Activated naive CD4-positive, alpha-beta T cell treated with Interleukin-2 at 50 U/mL for 16 hours (primary cell): Measurements from ENCODE around the gene MDM1.

Experiments used
- DNase-seq: peaks from one replicate; pipeline ENCODE4 v3.0.0-alpha.2; 2020

Gene MDM1, protein sequence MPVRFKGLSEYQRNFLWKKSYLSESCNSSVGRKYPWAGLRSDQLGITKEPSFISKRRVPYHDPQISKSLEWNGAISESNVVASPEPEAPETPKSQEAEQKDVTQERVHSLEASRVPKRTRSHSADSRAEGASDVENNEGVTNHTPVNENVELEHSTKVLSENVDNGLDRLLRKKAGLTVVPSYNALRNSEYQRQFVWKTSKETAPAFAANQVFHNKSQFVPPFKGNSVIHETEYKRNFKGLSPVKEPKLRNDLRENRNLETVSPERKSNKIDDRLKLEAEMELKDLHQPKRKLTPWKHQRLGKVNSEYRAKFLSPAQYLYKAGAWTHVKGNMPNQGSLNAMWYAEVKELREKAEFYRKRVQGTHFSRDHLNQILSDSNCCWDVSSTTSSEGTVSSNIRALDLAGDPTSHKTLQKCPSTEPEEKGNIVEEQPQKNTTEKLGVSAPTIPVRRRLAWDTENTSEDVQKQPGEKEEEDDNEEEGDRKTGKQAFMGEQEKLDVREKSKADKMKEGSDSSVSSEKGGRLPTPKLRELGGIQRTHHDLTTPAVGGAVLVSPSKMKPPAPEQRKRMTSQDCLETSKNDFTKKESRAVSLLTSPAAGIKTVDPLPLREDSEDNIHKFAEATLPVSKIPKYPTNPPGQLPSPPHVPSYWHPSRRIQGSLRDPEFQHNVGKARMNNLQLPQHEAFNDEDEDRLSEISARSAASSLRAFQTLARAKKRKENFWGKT

DNA sequence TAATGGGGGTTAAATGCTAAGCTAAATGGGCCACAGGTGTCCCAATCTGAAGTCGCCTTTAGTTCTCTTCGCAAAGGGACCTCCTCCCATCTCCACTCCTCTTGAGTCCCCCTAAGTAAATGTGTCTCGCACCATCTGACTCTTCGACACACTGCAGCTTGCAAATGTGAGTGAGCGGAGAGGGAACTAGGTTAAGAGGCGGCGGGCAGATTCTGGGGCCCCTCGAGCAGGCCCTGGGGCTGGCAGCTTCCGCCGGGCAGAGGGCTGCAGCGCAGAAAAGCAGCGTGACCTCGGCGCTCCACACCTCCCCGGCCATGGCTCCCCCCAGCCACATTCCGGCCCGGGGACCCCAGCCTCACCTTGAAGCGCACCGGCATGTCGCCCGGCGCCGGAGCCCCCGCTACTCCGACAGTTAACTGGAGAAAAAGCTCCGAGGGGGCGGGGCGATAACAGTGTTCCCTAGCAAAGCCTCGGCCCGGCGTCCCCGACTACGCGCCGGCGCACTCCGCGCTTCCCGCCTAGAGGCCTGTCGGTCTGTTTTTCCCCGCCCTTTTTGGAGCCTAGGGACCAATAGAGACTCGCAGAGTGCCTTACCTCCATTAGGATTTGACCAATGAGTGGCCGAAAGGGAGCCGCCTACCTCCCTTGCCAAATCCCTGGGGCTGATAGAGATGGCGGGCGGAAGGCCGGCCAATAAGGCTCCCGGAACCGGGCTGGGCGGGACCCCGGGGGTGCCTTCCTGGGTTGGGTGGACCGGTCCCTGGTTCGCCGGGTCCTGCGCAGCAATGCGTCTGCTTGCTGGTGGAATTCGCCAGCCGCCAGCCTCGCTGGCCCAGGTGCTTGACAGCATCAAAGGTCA is at the start of gene MDM1:
TSS of gene MDM1 (minus strand) at position 494 of the 859 bp plus-strand sequence. CDS start at position 377, 117 bp downstream.
- peak; percentile 97 for DNase-seq

DNA sequence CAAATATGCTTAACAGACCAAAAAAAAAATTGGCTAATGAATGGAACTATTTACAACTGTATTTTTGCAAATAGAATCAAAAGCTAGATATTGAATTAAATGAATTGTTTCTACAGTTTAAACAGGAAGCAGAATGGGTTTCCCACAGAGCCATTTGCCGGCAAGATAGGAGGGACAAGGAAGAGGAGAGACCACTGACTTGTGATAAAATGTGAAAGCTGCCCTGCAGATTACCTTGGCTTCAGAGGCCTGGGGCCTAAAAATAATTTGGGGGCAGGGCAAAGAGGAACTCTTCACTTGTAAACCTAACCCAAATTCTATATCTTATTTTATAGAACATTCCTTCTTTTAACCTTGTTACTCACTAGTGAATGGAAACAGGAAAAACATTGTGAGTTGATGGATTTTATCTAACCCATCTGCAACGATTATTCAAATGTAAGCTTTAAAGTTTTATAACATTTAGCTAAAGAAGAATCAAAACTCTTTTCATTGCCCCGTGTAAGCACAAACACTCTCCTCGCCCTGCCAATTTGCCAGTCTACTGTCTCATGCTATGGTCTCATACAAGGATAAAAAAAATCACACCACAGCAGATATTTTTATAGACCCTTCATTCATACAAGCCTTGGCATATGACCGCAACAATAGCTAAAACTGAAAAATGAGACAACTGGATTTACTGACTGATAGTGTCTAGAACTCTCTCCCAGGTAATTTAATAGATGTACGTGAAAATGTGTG is 49.5 kb upstream of the MDM1 start:
- DNase-seq = no peak

DNA sequence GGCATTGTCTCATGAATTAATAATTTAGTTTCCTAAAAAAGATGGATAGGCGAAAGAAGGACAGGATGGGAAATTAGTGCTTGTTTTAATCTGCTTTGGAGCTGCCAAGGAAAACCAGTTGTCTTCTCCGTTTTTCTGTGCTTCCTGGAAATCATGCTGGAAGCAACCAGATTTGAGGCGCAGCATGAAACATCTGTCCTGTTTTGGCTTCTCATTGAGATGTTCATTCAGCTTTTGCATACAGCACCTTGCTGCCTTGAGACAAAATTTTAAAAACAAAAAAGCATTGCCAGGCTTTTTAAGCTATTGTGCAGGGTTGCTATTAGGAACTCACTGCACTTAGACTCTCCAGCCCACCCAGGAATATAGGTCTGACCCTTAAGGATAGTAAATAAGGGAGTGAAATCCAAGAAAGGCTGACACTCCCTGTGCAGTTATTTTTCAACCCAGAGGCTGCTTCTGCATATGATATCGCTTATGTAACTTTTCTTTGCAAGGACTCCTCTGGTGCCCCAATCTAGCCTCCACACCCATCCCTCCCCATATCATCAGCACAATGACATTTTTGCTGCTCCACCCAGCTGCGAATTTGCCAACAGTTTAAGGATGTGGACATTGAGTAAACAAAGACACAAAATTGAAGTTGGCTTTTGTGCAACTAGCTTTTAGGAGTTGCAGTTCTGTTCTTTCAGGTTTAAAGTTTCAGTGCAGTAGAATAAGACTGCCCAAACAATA is 46.9 kb upstream of the MDM1 start:
- no peak for DNase-seq

DNA sequence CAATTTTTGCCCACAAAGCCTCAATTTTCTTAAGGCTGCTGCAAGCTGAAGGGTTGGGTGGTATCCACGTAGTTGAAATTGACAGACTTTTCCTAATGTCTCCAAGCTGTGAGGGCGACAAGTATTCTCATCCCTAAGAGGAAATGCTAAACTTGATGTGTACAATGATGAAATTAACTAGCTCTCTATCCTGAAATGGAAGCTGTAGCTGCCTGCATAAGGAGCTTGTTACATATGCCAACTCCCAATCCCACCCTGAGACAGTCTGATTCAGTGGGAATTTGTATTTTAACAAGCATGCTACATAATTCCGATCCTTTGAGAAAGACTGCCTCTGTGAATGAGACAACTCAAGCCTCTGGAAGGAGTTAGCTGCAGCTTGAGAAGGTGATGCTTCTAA is 45.7 kb upstream of the MDM1 start:
- no peak for DNase-seq

DNA sequence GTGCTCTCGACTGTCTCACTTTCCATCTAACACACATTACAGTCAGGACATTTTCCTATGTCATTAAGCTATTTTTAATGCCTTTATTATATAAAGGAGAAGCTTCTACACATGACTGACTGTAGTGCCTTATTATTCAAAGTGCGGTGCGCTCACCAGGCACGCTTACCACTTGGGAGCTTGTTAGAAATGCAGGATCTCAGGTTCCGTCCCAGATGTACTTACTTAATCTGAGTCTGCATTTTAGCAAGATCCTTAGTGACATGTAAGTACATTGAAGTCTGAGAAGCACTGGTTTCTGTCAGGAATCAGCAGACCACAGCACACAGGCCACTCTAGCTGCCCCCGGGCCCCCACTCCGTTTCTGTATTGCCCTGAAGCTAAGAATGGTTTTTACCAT is 44.7 kb upstream of the MDM1 start:
- DNase-seq = no peak

DNA sequence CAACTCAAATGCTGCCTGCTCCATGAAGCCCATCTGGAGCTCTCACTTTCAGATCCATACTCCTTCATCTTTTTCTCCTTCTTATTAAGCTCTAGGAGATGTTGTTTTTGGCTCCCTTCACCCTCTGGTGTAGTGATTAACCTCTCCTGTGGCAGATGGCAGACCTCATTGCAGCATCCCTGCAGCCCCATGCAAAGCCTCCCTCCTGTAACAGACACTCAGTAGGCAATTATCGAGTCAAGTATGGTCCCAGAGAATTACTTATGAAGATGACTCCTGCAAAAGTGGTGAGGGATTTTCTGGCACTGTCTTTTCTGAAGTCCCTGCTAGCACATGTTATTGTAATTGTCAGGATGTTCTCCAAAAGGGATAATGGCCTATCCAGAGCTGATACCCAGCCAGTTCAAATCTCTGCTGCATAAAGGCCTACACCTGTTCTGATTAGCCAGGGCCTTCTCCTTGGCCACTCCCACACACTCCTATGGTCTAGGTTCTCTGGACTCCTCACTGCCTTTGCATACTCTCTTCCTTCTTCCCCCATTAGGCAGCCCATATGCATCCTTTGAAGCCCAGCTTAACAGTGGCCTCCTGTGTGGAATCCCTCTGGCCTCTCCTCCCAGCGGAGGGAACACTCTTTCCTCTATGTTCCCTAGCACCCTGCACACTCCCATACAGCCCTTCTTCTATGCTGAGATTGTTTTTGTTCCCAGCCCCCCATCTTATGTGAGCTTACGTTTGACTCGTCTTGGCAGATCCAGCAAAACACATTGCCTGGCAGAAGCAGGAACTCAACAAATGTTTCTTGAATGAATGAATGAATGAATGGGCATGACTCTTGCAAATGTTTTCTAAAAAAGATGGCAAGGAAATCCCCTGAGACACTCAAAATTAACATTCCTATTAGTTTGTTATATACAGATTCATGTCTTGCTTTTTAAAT is 43.9 kb upstream of the MDM1 start:
- no peak for DNase-seq

DNA sequence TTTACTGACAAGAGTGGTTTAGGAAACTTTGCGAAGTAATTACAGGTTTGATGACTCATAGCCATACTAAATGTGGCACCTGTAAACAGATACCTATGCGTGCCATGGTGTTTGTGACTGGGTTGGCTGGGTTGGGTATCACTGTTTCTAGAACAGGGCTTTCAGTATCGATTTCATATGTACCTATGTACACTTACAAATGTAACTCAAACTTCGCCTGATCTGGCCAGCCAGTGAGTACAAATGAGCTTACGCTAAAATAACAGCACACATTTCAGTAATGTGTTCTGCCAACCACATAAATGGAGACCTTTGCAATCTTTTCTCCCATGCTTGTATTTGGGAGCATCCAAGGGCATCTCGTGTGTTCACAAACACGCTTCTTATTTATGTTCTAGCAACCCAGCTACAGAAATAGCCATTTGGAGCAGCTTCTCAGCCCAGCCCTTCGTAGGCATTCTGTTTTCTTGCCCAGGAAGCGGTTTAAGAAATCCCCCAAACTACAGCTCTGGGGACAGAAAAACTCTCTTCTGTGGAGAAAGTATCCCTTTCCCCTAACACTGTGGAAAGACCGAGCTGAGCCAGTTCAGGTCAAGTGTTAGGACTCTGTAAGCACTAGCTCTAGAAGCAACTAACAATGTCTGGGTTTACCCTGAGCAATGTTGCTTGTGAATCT is 42.3 kb upstream of the MDM1 start:
- peak; percentile 75 for DNase-seq

DNA sequence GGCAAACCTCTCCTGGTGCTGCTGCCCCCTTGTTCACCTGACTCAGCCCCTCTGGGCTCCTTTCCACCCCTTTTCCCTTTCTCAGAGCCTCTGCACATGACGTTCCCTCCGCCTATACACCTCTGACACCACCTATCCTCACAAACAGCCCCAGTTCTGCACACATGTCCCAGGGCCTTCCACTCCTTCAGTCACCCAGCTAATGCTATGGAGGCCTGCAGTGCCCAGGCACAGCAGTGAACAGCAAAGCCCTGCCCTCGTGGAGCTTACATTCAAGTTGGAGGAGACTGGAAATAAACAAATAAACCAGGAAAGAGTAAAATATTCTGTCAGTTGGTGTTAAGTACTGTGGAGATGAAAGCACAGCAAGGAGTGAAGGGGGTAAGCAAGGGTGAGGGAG is 38.5 kb upstream of the MDM1 start:
- DNase-seq = no peak

DNA sequence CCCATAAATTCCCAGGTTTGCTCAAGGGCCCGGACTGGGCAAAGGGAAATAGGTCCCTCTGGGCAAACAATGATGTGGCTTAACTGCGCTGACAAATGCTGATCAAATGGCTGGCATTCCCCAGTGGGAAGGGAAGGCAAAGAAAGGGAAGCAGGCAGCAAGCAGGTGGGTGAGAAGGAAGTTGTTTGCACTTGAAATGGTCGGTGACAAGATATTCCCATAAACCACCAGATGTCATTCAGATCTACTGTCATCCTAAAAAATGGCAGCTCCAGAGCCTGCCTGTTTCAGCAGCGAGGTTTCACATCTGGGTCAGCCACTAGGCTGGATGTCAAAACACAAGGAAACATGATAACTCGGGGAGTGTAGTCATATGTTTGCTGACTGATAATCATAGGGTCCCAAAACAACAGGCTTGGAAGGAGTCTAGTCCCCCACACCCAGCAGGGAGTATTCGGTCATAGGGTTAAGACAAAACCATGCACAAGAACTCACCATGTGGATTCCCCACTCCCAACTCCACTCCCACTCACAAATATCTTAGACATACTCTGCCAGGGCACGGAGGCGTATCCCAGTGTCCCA is 37.9 kb upstream of the MDM1 start:
- no peak for DNase-seq

DNA sequence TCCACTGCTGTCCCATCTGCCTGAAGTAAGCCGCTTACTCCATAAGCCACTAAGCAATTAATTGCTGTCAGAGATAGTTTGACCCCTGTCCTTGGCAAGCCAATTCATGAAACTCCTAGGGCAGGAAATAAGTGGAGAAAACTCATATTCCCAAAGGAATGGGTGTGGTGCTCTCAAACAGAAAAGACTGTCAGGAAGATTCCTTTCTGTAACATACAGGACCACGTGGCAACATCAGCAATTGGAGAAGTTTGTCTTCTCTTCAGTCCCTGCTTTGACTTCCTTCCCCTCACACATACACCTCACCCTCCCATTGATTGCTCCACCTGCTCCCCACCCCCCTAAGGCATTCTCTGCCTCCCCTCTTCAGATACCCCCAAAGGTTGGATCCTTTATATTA is 36.2 kb upstream of the MDM1 start:
- DNase-seq = no peak

DNA sequence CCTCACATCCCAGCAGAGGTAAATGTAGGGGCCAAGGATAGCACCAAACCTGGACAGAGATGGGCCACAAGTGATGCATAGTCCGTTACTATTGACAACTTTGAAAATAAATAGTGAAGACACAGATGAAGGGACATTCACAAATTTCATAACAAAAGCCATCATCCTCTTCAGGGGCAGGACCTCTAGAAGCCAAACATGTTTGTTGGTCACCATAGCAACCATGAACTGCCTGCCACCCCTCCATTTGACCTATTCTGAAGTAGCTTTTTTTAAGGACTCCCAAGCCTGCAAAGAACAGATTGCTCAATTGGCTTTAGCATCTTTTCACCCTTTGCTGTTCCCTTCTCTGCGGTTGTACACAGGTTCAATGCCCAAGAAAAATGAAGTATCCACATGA is 35.7 kb upstream of the MDM1 start:
- no peak for DNase-seq

DNA sequence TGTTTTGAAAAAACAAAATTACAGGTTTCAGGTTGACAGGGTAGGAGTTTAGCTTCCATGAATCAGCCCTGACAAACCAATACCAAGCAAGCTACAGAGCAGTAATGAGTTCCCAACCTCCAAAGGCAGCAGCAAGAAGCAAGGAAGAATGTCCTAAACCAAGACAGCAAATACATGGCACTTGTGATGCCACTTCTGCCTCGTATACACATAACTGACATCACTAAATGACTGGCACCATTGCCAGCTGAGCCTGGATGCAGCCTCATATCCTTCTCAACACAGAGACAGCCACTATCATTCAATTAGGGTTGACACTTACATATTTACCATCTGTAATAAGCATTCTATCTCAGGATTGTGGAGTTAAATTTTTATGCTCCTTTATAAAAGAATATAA is 35.0 kb upstream of the MDM1 start:
- no peak for DNase-seq

DNA sequence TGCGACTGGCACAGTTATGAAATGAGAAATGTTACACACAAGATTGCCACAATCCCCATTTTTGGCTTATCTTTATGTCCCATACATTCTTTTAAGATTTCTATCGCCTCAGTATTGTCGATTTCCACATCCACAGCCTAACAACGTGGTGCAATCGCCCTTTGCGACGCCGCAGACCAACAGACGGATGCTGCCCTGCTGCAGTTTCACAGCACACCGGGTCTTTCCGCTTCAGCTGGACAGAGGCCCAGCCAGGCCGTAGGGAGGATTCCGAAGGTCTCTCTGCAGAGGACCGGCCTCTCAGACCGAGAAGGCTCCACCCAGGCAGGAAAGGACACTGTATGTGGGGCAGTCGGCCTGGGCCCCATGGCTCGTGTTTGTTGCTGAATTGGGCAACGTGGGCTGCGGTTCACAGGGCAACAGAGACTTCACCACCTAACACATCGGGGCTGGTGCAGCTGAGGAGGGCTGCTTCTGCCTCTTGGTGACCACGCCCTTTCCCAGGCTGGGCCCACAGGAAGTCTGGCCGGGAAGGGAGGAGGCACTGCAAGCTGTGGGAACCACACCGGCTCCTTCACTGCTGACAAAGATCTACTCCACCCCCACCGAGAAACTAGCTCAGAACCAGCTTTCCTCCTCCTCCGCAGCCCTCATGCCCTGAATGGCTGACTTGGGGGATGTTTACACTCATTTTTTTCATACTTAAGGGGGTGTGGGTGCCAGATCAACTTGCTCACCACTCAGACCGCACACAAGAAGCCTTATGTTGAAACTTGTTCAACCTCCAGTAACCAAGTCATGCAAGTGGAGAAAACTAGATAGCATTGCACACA is 32.9 kb upstream of the MDM1 start:
- DNase-seq = peak; percentile 89

DNA sequence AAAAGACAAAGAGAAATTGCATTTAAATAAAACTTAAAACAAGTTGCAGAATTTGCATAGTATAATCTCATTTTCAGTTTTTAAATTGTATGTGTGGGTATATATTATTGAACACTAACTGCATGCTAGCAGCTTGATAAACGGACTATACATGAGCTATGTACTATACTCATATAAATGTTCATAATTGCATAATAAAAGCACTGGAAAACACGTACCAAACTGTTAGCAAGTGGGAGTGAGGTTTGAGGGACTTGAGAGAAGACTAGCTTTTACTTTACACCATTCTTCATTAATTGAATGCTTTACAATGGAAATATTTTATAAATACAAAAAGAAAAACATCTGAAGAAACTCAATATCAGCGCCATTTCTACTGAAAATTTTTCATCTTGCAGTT is 32.2 kb upstream of the MDM1 start:
- DNase-seq = no peak

DNA sequence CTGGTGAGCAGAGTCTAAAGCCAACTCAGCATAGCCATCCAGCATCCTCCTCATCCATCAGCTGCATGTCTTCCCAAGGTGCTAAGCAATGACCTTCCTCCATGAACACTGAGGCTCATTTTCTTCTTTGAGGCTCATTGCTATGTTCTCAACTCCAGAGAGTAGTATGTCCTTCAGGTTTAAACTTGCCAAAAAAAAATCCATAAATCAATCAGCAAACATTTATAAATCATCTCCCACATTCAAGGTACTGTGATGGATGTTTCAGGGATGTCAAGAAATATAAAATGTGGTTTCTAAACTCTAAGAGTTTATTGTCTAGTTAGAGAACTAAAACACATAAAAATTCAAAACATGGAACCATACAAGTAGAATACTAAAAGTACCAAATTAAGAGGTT is 29.8 kb upstream of the MDM1 start:
- no peak for DNase-seq

DNA sequence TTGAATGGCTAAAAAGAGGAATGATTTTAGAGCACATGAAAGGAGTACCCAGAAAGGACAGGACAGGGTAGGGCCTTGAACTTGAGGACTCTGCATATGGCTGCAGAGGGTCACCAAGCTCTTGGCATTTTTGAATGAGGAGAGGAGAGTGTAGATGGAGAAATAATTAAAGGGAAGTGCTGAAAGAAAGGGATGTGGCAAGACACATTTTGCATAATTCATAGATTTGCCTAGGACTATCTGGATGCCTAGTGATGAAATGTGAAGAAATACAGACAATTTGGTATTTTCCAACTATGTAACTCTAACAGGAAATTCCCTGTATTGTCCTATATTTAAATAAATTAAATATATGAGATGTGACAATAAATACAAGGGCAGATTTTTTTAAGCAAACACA is 27.5 kb upstream of the MDM1 start:
- DNase-seq = no peak

DNA sequence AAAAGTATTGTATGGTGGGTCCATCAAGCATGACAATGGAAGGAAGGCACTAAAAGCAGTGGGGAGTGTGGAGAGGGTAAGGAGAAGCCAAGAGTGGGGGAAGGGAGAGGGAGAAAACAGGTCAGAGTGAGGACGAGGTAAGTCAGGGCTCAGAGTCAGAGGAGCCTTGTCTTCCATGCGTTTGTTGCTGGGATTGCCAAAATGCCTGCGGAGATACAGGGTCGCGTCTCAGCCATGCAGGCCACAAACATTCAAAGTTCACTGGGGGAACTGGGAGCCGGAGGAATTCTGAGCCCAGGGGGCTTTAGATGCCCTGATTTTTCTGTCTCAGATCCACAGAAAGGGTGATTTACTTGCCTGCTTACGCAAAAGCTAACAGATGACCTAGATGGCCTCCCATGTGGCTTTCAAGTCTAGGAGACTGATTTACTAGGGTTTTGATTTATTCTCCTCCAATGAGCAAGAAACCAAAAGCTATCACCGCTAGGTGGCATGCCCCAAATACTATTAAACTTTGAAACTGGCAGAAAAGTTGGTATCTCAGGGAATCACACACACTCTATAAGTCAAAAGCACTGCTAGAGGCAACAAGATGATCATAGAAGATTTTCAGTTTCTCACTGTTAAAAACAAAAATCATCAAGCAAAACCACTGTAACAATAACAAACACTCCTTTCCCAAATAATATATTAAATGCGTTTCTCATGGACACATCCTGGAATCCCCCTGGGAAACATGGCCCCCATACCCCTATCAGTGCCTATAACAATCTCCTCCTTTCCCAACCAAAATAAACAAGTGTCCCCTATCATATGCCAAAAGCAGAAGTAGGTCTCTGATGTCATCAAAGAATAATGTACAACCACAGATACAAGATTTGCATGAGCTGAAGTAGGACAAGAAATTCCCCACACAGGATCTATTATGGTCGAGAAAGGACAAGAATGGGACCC is 26.6 kb upstream of the MDM1 start:
- peak; percentile 67 for DNase-seq

DNA sequence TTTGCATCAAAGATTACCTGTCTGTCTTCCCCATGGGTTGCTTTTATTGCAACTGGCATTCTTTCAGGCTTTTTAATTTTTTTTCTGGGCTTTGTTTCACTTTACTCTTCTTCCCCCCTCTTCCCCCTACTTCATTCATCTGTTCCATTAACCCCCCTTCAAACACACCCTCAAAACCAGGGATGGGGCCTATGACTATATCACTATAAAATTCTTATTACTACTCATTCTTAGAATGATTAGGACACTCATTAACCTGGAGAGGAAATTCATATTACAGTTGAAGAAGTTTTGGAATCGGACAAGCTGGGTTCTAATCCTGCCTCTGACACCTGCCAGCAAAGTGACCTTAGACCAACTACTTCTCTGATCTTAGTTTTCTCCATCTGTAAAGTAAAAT is 24.8 kb upstream of the MDM1 start:
- DNase-seq = no peak
